Upper lobe of left lung (tissue), 4 donors: Measurements from ENCODE around the gene PARP16.

Experiments
- CTCF ChIP-seq, 6 experiments: fragments of 450-650 bp in 4 of 6; fragments of 200-600 bp in 2 of 6; sonication (generic) in 2 of 6; IDR thresholded peaks; one replicate each; pipeline ENCODE4 v1.5.1; 2016 to 2019; ENCODE audit warnings: antibody characterized with exemption in 6 of 6
- POLR2A ChIP-seq, 4 donors: fragments of 450-650 bp; IDR thresholded peaks; one replicate each; pipeline ENCODE4 v1.5.1; 2016 to 2017; ENCODE audit warnings: antibody characterized with exemption in 4 of 4, mild to moderate bottlenecking in 2 of 4

GRCh38 chr15:65258375-65259262, 28.1 kb downstream of the PARP16 start:
- TF ChIP-seq CTCF (IDR thresholded peaks at IDR 0.05) (no peak), POLR2A (IDR thresholded peaks at IDR 0.05) (no peak)
